Endothelial cell of umbilical vein (primary cell): ENCODE results near the gene VIPAS39. TPM values are rescaled to one million over a fixed set of nuclear protein-coding genes. Genes with fewer than 3 reads are reported as not detected.

Source experiments
- BruUV-seq: library from RNA; stranded (reverse); fragments of 400-500 nt; replicated peaks from 2 replicates; lab custom pipeline; 2021; lab: Mats Ljungman, UMichigan
- CTCF ChIA-PET: fragments of 300-600, 350-600 bp; sonication (Branson Sonifier 250); formaldehyde crosslinking; loops from one replicate; lab custom pipeline; 2021; ENCODE audit warnings: antibody characterized with exemption, inconsistent platforms; lab: Charles Lee
- POLR2A ChIA-PET: fragments of 300-600, 350-600 bp; sonication (Branson Sonifier 250); formaldehyde crosslinking; loops from one replicate; lab custom pipeline; 2021; ENCODE audit warnings: antibody characterized with exemption, inconsistent platforms; lab: Charles Lee
- DNase-seq: peaks from one replicate; pipeline ENCODE4 v3.0.0-alpha.2; 2011; ENCODE audit warnings: low read depth, low spot score
- FAIRE-seq: peaks from 2 replicates; lab custom pipeline; 2011; peaks lifted over from hg19 to GRCh38; lab: Jason Lieb, UNC
- H2AFZ ChIP-seq: 2 replicates; pipeline ENCODE4 v1.6.0; 2012; ENCODE audit warnings: low read depth, low read length, control low read depth, inconsistent platforms
- H3K27ac ChIP-seq: 2 replicates; pipeline ENCODE4 v1.5.1; 2011; ENCODE audit warnings: low read depth, mild to moderate bottlenecking, control low read depth, low read length, moderate library complexity; ENCODE audit not compliant: insufficient read depth
- H3K27me3 ChIP-seq, 2 experiments: 2 replicates each; pipeline versions ENCODE4 v1.6.0 to v1.6.1; 2011; ENCODE audit warnings: low read length in 2 of 2, mixed read lengths in 1 of 2; ENCODE audit not compliant: control insufficient read depth in 2 of 2, insufficient read depth in 2 of 2
- H3K36me3 ChIP-seq, 2 experiments: 2 replicates in 1 of 2; 3 replicates in 1 of 2; pipeline ENCODE4 v1.5.1; 2011; ENCODE audit warnings: low read length in 2 of 2, mild to moderate bottlenecking in 1 of 2, moderate library complexity in 1 of 2; ENCODE audit not compliant: control insufficient read depth in 2 of 2, insufficient read depth in 2 of 2; ENCODE audit errors: extremely low read depth in 1 of 2
- H3K4me1 ChIP-seq: 3 replicates; pipeline ENCODE4 v1.5.1; 2011; ENCODE audit warnings: mild to moderate bottlenecking, low read length; ENCODE audit not compliant: control insufficient read depth, insufficient read depth; ENCODE audit errors: extremely low read depth
- H3K4me2 ChIP-seq: 2 replicates; pipeline ENCODE4 v1.6.1; 2011; ENCODE audit warnings: low read length, control low read depth, mixed read lengths; ENCODE audit not compliant: insufficient read depth
- H3K4me3 ChIP-seq, 3 experiments: fragments of 200-600 bp in 1 of 3; sonication (generic), shearing (Covaris generic) in 1 of 3; replicated peaks in 1 of 3; 2 replicates each; pipeline ENCODE4 v1.5.1; 2011 to 2016; ENCODE audit warnings: control low read depth in 3 of 3, low read length in 3 of 3, mild to moderate bottlenecking in 2 of 3, inconsistent platforms in 1 of 3, low read depth in 1 of 3, moderate library complexity in 1 of 3; ENCODE audit not compliant: insufficient read depth in 1 of 3
- H3K79me2 ChIP-seq: 2 replicates; pipeline ENCODE4 v1.6.0; 2012; ENCODE audit warnings: low read length, inconsistent platforms; ENCODE audit not compliant: control insufficient read depth, insufficient read depth
- H3K9ac ChIP-seq: replicated peaks from 2 replicates; pipeline ENCODE3; 2011; ENCODE audit warnings: low read length, control low read depth; ENCODE audit not compliant: insufficient read depth; ENCODE audit errors: extremely low read depth
- H3K9me1 ChIP-seq: replicated peaks from 3 replicates; pipeline ENCODE4 v1.6.0; 2011; ENCODE audit warnings: mild to moderate bottlenecking, low read length; ENCODE audit not compliant: control insufficient read depth, insufficient read depth; ENCODE audit errors: extremely low read depth
- H3K9me3 ChIP-seq: replicated peaks from 2 replicates; pipeline ENCODE4 v1.5.1; 2012; ENCODE audit warnings: low read length, inconsistent platforms; ENCODE audit not compliant: control insufficient read depth, insufficient read depth
- H4K20me1 ChIP-seq: replicated peaks from 2 replicates; pipeline ENCODE3; 2011; ENCODE audit warnings: mild to moderate bottlenecking, low read length; ENCODE audit not compliant: control insufficient read depth, insufficient read depth; ENCODE audit errors: extremely low read depth
- CTCF ChIP-seq, 2 donors: IDR thresholded peaks; 1 replicate in 1 of 2; 2 replicates in 1 of 2; pipeline ENCODE4 v1.5.1; 2011; ENCODE audit warnings: low read length in 2 of 2, mild to moderate bottlenecking in 2 of 2, moderate library complexity in 2 of 2, control low read depth in 1 of 2, inconsistent platforms in 1 of 2, low read depth in 1 of 2; ENCODE audit not compliant: insufficient read depth in 1 of 2; ENCODE audit errors: extremely low read depth in 1 of 2
- EZH2 ChIP-seq: IDR thresholded peaks from 2 replicates; pipeline ENCODE4 v1.6.1; 2012; ENCODE audit warnings: borderline replicate concordance, low read depth, mild to moderate bottlenecking, moderate library complexity, low read length, inconsistent platforms; ENCODE audit not compliant: severe bottlenecking
- FOS ChIP-seq: IDR thresholded peaks from 2 replicates; pipeline ENCODE4 v1.6.1; 2011; ENCODE audit warnings: mild to moderate bottlenecking, low read length, moderate library complexity, borderline replicate concordance; ENCODE audit not compliant: insufficient read depth
- GATA2 ChIP-seq: IDR thresholded peaks from 2 replicates; pipeline ENCODE4 v1.7.0; 2011; ENCODE audit warnings: low read depth, mild to moderate bottlenecking, moderate library complexity, mixed read lengths, low read length; ENCODE audit not compliant: insufficient read length, insufficient read depth
- JUN ChIP-seq: IDR thresholded peaks from 2 replicates; pipeline ENCODE4 v1.6.1; 2011; ENCODE audit warnings: borderline replicate concordance, low read depth; ENCODE audit not compliant: insufficient read length, insufficient read depth
- MAX ChIP-seq: IDR thresholded peaks from 2 replicates; pipeline ENCODE4 v1.6.1; 2011; ENCODE audit not compliant: insufficient read depth, insufficient read length
- MYC ChIP-seq: IDR thresholded peaks from one replicate; pipeline ENCODE4 v1.6.1; 2011; ENCODE audit warnings: mild to moderate bottlenecking, low read depth, low read length
- POLR2A ChIP-seq: IDR thresholded peaks from 2 replicates; pipeline ENCODE4 v1.6.1; 2012; ENCODE audit warnings: low read depth, mild to moderate bottlenecking, control low read depth, low read length
- POLR2AphosphoS5 ChIP-seq: IDR thresholded peaks from 2 replicates; pipeline ENCODE4 v1.6.1; 2012; ENCODE audit warnings: low read depth, mild to moderate bottlenecking, control low read depth, low read length, moderate library complexity; ENCODE audit not compliant: insufficient read depth
- dilution Hi-C: fragments of 300-500 bp; cut with MboI; formaldehyde crosslinking; loops from one replicate; pipeline ENCODE4 v1.15.0; 2019; ENCODE audit warnings: low sequenced_read_pairs; ENCODE audit not compliant: extremely low pct_ligation_motif_present
- intact Hi-C: fragments of 100-400 bp; cut with micrococcal nuclease; formaldehyde crosslinking; loops from one replicate; pipeline ENCODE4 v1.10.0; 2022
- polyA plus RNA-seq, 4 experiments: library from polyadenylated mRNA; depleted of rRNA in 3 of 4; stranded (reverse) in 3 of 4; unstranded in 1 of 4; fragments of >200 nt; gene quantifications; 2 replicates each; pipeline versions ENCODE4 v1.2.1 to v1.2.3, GENCODE V29; 2011 to 2012; ENCODE audit warnings: missing spikeins in 1 of 4
- total RNA-seq: library from RNA; stranded (reverse); gene quantifications from 2 replicates; pipeline ENCODE4 v1.2.3, GENCODE V29; 2021

The VIPAS39 gene
- total and polyA plus RNA-seq, 2 donors (not counting 3 experiments of a cell fraction or from before 2014, with no cell fraction given): 24.2 to 28.2 TPM

GRCh38 chr14:77505031-77505430 is 47.6 kb upstream of the VIPAS39 start:
- DNase-seq (no peak), FAIRE-seq (no peak)
- no peaks in the 10 kb centered on the region for H3K79me2 ChIP-seq
- intact Hi-C loops: no loop called here
- CTCF ChIA-PET: interaction anchor here (2.1 kb wide), 1 partner anchor 46 kb away, joined by 6 read pairs; no protein-coding TSS in a partner anchor
- BruUV-seq: no TSS peak
- peaks cover 3 to 11% of the 10 kb centered on the region in 2 experiments for H3K36me3 ChIP-seq
- no peak overlapping the region for H3K9ac ChIP-seq
- H2AFZ ChIP-seq: no peak overlapping the region
- H3K4me1 ChIP-seq: no peaks in the 10 kb centered on the region
- no peak overlapping the region for H3K4me3 ChIP-seq
- POLR2A ChIA-PET: no interaction called here
- H4K20me1 ChIP-seq: no peaks in the 10 kb centered on the region
- TF ChIP-seq POLR2A (no peak), GATA2 (no peak), MAX (no peak), JUN (no peak), EZH2 (no peak), MYC (no peak)
- no peaks in the 10 kb centered on the region for H3K9me1 ChIP-seq
- no peak overlapping the region for H3K27ac ChIP-seq
- dilution Hi-C loops: no loop called here
- no peak overlapping the region for H3K4me2 ChIP-seq
- H3K9me3 ChIP-seq: no peaks in the 10 kb centered on the region
- peaks cover 2 to 3% of the 10 kb centered on the region in 2 experiments for H3K27me3 ChIP-seq

- H3K4me3 ChIP-seq: no peak overlapping the region
- peaks cover 13 to 22% of the 10 kb centered on the region in 2 experiments for H3K27me3 ChIP-seq
- H3K9me3 ChIP-seq: no peaks in the 10 kb centered on the region
- no peak overlapping the region for H3K27ac ChIP-seq
- no peaks in the 10 kb centered on the region for H3K9me1 ChIP-seq
- peaks cover 5% of the 10 kb centered on the region for H3K4me1 ChIP-seq
- POLR2A ChIA-PET: interaction anchor here (0.7 kb wide), 1 partner anchor 419 kb away, joined by 4 read pairs; no protein-coding TSS in a partner anchor
- dilution Hi-C loops: no loop called here
- H3K36me3 ChIP-seq: peaks cover 0 to 9% of the 10 kb centered on the region in 2 experiments
- CTCF ChIA-PET: no interaction called here
- BruUV-seq: no TSS peak
- TF ChIP-seq EZH2 (no peak), MYC (no peak), MAX (no peak), CTCF (IDR thresholded peaks at IDR 0.05; ENCODE audit: extremely low read depth in 1 of 2, insufficient read depth in 1 of 2, low read depth in 1 of 2, low read length in 2 of 2) (no peak), GATA2 (no peak), POLR2AphosphoS5 (no peak), POLR2A (no peak), FOS (no peak), JUN (no peak)
- H3K4me2 ChIP-seq: no peak overlapping the region
- no peaks in the 10 kb centered on the region for H4K20me1 ChIP-seq
- no peak overlapping the region for H3K9ac ChIP-seq
- no peak for DNase-seq
- H3K79me2 ChIP-seq: no peaks in the 10 kb centered on the region
- no peak for FAIRE-seq
- intact Hi-C loops: no loop called here
- H2AFZ ChIP-seq: no peak overlapping the region
Observed at GRCh38 chr14:77503138-77503537, 45.7 kb upstream of the VIPAS39 start.
